ENCODE measurements around the gene PRKAR1B. TPM values are rescaled to one million over a fixed set of nuclear protein-coding genes. Genes with fewer than 3 reads are reported as not detected.
"Not testable (repeated sequence)": the region's sequence is repeated elsewhere in the genome, so short reads cannot be mapped to it uniquely, and the experiment has no call there.

Gene PRKAR1B
- total RNA-seq, 2 donors from 2014 or later, result 26.2 to 56.0 TPM

DNA sequence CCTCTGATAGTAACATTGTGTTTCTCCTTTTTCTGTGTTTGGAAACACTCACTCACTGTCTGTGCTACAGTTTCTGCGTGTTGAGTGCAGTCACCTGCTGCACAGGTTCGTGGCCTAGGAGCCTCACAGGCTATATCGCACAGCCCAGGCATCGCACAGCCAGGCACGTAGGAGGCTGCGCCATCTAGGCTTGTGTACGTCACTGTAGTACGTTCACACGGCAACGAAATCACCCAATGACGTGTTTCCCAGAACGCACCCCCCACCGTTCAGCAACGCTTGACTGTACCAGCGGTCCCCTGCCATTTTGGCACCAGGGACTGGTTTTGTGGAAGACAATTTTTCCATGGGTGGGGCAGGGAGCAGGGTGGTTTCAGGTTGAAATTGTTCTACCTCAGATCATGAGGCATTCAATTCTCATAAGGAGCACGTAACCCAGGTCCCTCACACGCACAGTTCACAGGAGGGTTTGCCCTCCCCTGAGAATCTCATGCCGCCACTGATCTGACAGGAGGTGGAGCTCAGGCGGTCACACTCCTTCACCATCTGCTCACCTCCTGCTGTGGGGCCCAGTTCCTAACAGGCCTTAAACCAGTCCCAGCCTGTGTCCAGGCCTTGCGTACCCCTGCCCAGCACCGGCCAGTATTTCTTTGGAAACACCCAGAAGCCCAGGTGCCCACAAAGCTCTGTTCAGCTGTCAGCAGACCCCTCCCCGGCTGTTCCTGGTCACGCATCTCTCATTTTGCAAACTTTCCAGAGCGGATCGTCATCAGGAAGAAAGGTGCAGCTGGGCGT, 23.2 kb upstream of the PRKAR1B start:
- Mint-ChIP-seq H3K27ac (no peak overlapping the region), H3K4me3 (no peak overlapping the region), H3K9me3 (no peaks in the 10 kb centered on the region), H3K27me3 (no peaks in the 10 kb centered on the region), H3K36me3 (ENCODE audit: low read depth) (peaks cover 21% of the 10 kb centered on the region), H3K4me1 (no peaks in the 10 kb centered on the region)
- ATAC-seq (replicated peaks), result no peak

- no peaks in the 10 kb centered on the region for H3K4me1 Mint-ChIP-seq
- H3K27me3 Mint-ChIP-seq, result no peaks in the 10 kb centered on the region
- no peak overlapping the region for H3K4me3 Mint-ChIP-seq
- H3K27ac Mint-ChIP-seq, result no peak overlapping the region
- ATAC-seq (replicated peaks), result no peak
- H3K9me3 Mint-ChIP-seq, result no peaks in the 10 kb centered on the region
- peaks cover 21% of the 10 kb centered on the region for H3K36me3 Mint-ChIP-seq (ENCODE audit: low read depth)
These were observed 22.1 kb upstream of the PRKAR1B start for GRCh38 chr7:749140-749551.

DNA sequence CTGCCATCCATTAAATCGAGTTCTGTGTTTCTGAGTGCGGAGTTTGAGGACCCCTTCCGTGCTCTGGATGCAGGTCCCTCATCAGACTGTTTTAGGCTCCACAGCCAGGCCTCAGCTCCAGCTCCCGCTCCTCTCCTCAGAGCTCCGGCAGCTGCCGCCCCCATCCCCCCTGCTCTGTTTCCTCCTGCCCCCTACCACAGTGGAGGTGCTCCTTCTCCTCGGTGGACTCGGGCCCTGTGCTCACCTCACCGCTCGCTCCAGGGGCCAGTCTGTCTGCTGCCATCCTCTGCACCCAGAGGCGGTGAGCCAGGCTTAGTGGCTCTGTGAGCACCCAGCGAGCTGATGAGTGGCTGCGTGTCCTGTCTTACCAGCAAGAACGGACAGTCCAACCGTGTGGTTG, 21.4 kb upstream of the PRKAR1B start:
- ATAC-seq (replicated peaks), result no peak
- Mint-ChIP-seq H3K4me3 (no peak overlapping the region), H3K27me3 (no peaks in the 10 kb centered on the region), H3K9me3 (no peaks in the 10 kb centered on the region), H3K27ac (no peak overlapping the region), H3K36me3 (ENCODE audit: low read depth) (peaks cover 19% of the 10 kb centered on the region), H3K4me1 (no peaks in the 10 kb centered on the region)

GRCh38 chr7:747186-747585, 20.1 kb upstream of the PRKAR1B start:
- Mint-ChIP-seq H3K4me1 (no peaks in the 10 kb centered on the region), H3K4me3 (no peak overlapping the region), H3K36me3 (ENCODE audit: low read depth) (peaks cover 24% of the 10 kb centered on the region), H3K9me3 (no peaks in the 10 kb centered on the region), H3K27ac (no peak overlapping the region), H3K27me3 (no peaks in the 10 kb centered on the region)
- no peak for ATAC-seq (replicated peaks)

- Mint-ChIP-seq H3K27me3 (no peaks in the 10 kb centered on the region), H3K4me1 (no peaks in the 10 kb centered on the region), H3K27ac (no peak overlapping the region), H3K4me3 (no peak overlapping the region), H3K36me3 (ENCODE audit: low read depth) (peaks cover 23% of the 10 kb centered on the region), H3K9me3 (no peaks in the 10 kb centered on the region)
- ATAC-seq (replicated peaks), result no peak
These were observed 19.3 kb upstream of the PRKAR1B start for GRCh38 chr7:746155-747061.

DNA sequence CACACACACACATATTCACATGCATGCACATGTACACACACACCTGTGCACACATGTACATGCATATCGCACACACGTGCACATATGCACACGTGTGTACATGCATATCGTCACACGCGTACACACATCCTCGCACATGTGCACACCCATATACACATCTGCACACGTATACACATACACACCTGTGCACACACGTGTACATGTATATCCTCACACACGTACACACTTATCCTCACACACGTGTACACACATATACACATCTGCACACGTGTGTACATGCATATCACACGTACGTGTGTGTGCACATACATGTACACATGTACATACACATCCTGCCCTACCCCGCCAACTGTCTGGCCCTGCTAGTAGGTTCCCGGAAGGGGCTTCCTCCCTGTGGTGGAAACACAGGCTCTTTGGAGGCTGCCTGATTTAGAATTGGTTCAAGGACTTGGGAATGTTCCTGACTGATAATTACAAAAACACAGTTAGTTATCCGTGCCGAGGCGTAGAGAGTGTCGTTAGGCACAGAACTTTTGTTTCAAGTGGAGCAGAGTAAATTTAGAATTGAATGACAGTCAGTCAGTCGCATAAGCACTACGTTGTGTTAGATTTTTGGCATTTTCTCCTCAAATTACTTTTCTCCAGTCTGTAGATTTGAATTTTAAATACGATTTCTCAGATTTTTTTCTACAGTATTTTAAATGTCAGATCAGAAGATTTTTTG, 18.5 kb upstream of the PRKAR1B start:
- Mint-ChIP-seq H3K36me3 (ENCODE audit: low read depth) (peaks cover 29% of the 10 kb centered on the region), H3K27ac (no peak overlapping the region), H3K9me3 (no peaks in the 10 kb centered on the region), H3K27me3 (no peaks in the 10 kb centered on the region), H3K4me3 (no peak overlapping the region), H3K4me1 (no peaks in the 10 kb centered on the region)
- no peak for ATAC-seq (replicated peaks)

DNA sequence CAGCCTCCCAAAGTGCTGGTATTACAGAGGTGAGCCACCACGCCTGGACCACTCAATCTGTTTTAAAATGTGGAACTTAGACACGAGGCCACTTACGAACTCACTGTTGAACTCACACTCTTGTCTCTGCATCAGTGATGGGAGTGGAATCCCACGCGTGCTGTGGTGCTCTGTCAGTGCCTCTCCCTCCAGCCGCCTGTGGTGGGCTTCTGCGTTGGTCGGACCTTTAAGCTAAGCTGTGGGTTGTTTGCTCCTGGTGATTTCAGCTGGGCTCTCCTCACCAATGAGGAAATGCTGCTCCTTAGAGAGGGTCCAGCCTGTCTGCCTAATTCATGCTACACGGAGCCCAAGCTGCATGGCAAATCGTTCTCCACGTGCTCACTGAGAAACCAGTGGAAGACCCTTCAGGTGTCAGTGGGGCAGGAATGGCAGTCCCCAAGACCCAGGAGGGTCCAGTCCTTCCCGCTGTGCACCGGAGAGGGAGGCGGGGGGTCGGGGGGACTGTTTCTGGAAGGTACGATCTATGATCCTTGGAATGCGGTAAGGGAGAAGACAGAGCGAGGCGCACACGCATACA, 17.9 kb upstream of the PRKAR1B start:
- H3K9me3 Mint-ChIP-seq, result no peaks in the 10 kb centered on the region
- H3K36me3 Mint-ChIP-seq (ENCODE audit: low read depth), result peaks cover 31% of the 10 kb centered on the region
- H3K4me1 Mint-ChIP-seq, result no peaks in the 10 kb centered on the region
- H3K4me3 Mint-ChIP-seq, result no peak overlapping the region
- ATAC-seq (replicated peaks), result no peak
- H3K27me3 Mint-ChIP-seq, result no peaks in the 10 kb centered on the region
- H3K27ac Mint-ChIP-seq, result no peak overlapping the region

DNA sequence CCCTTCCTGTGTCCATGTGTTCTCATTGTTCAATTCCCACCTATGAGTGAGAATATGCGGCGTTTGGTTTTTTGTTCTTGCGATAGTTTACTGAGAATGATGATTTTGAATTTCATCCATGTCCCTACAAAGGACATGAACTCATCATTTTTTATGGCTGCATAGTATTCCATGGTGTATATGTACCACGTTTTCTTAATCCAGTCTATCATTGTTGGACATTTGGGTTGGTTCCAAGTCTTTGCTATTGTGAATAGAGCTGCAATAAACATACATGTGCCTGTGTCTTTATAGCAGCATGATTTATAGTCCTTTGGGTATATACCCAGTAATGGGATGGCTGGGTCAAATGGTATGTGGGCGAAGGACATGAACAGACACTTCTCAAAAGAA, 17.0 kb upstream of the PRKAR1B start:
- not testable (repeated sequence) for H3K9me3 Mint-ChIP-seq; H3K4me3 Mint-ChIP-seq; H3K27ac Mint-ChIP-seq; H3K27me3 Mint-ChIP-seq; ATAC-seq (replicated peaks); H3K4me1 Mint-ChIP-seq
- H3K36me3 Mint-ChIP-seq (ENCODE audit: low read depth), result peaks cover 31% of the 10 kb centered on the region

DNA sequence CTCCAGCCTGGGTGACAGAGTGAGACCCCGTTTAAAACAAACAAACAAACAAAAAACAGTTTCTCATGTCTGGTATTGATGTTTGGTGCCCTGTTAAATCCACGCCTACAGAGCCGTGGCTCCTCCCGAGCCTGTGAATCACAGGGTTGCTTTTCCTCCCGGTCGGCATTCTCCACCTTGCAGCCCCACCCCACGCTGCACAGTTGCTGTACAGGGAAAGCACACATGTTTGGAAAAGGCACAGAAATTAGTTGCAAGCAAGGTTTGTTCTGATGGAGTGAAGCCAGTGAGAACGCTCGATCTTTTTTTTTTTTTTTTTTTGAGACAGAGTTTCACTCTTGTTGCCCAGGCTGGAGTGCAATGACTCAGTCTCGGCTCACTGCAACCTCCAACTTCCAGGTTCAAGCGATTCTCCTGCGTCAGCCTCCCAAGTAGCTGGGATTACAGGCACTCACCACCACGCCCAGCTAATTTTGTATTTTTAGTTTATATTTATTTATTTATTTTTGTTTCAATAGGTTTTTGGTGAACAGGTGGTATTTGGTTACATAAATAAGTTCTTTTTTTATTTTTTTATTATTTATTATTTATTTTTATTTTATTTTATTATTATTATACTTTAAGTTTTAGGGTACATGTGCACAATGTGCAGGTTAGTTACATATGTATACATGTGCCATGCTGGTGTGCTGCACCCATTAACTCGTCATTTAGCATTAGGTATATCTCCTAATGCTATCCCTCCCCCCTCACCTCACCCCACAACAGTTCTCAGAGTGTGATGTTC, 16.5 kb upstream of the PRKAR1B start:
- H3K36me3 Mint-ChIP-seq (ENCODE audit: low read depth), result peaks cover 32% of the 10 kb centered on the region
- H3K27ac Mint-ChIP-seq; H3K9me3 Mint-ChIP-seq; H3K27me3 Mint-ChIP-seq; ATAC-seq (replicated peaks); H3K4me1 Mint-ChIP-seq; H3K4me3 Mint-ChIP-seq: not testable (repeated sequence)

- no peak overlapping the region for H3K27ac Mint-ChIP-seq
- H3K4me1 Mint-ChIP-seq, result peaks cover 3% of the 10 kb centered on the region
- no peak for ATAC-seq (replicated peaks)
- no peaks in the 10 kb centered on the region for H3K9me3 Mint-ChIP-seq
- H3K4me3 Mint-ChIP-seq, result no peak overlapping the region
- peaks cover 39% of the 10 kb centered on the region for H3K36me3 Mint-ChIP-seq (ENCODE audit: low read depth)
- no peaks in the 10 kb centered on the region for H3K27me3 Mint-ChIP-seq
These were observed 15.7 kb upstream of the PRKAR1B start for GRCh38 chr7:742791-743190.

- no peak for ATAC-seq (replicated peaks)
- no peak overlapping the region for H3K27ac Mint-ChIP-seq
- H3K9me3 Mint-ChIP-seq, result no peaks in the 10 kb centered on the region
These were observed 14.8 kb upstream of the PRKAR1B start for GRCh38 chr7:741850-742249.

GRCh38 chr7:741191-741671, 14.2 kb upstream of the PRKAR1B start:
- Mint-ChIP-seq H3K27ac (no peak overlapping the region), H3K27me3 (no peaks in the 10 kb centered on the region), H3K9me3 (no peaks in the 10 kb centered on the region), H3K4me1 (peaks cover 4% of the 10 kb centered on the region), H3K4me3 (no peak overlapping the region), H3K36me3 (ENCODE audit: low read depth) (peaks cover 40% of the 10 kb centered on the region)
- no peak for ATAC-seq (replicated peaks)

More at GRCh38 chr7:741850-742249, 14.8 kb upstream of the PRKAR1B start:
- H3K36me3 Mint-ChIP-seq (ENCODE audit: low read depth), result peaks cover 40% of the 10 kb centered on the region
- H3K4me3 Mint-ChIP-seq, result no peak overlapping the region
- peaks cover 4% of the 10 kb centered on the region for H3K4me1 Mint-ChIP-seq
- H3K27me3 Mint-ChIP-seq, result no peaks in the 10 kb centered on the region

DNA sequence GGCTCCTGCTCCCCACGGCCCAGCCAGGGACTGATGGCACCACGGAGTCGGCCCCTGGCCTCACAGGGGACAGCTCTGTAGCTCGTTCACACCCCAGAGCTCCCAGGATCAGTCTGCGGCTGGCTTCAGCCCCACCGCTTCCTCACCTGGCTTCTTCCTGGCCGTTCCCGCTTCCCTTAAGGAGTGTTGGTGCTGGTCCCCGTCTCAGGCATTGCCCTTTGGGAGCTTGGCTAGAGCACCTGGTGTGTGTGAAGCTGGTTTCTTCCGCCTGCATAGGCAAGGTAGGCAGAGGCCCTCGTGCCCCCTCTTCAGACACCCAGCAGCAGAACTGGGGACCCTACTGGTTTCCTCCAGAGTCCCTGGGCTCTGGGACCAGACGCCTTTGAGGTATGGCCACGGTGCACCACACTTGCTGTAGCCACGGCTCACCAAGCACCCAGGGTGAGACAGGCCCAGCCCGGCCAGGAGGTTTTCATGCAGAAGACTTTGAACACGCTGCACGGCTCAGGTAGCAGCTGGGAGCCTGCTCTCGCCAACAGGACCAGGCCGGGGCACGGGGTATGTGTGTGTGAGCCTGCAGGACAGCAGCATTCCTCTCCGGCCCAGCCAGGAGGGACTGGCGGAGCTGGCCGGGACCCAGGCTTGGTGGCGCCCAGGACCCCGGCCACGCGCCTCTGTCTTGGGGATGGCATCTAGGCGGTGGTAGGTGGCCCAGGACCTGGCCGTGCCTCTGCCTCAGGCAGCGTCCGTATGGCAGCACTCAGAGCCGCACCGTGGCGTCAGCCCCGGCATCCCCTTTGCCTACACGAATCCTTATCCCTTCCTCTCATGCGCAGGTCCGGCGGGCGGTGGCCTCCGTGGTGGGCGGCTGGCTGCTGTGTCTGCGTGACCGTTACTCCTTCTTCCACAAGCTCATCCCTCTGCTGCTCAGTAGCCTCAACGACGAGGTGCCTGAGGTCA, 13.2 kb upstream of the PRKAR1B start:
- no peaks in the 10 kb centered on the region for H3K9me3 Mint-ChIP-seq
- ATAC-seq (replicated peaks), result no peak
- peaks cover 4% of the 10 kb centered on the region for H3K4me1 Mint-ChIP-seq
- no peaks in the 10 kb centered on the region for H3K27me3 Mint-ChIP-seq
- peaks cover 36% of the 10 kb centered on the region for H3K36me3 Mint-ChIP-seq (ENCODE audit: low read depth)
- H3K4me3 Mint-ChIP-seq, result no peak overlapping the region
- H3K27ac Mint-ChIP-seq, result no peak overlapping the region
